Fibroblast of lung (primary cell): ENCODE data around the gene NECAP2.

Experiments used
- CTCF ChIP-seq, 2 donors: IDR thresholded peaks in 1 of 2; conservative IDR thresholded peaks in 1 of 2; 1 replicate in 1 of 2; 2 replicates in 1 of 2; pipeline ENCODE4 v1.5.1; 2011 to 2012; ENCODE audit warnings: low read length in 2 of 2, control low read depth in 1 of 2, inconsistent platforms in 1 of 2, low read depth in 1 of 2, mild to moderate bottlenecking in 1 of 2
- EZH2 ChIP-seq: IDR thresholded peaks from 2 replicates; pipeline ENCODE4 v1.5.1; 2012; ENCODE audit warnings: low read length, control low read depth, mild to moderate bottlenecking; ENCODE audit errors: missing control alignments

- TF ChIP-seq EZH2, result no peak
- TF ChIP-seq CTCF (conservative IDR thresholded peaks at IDR 0.05 in 1 of 2, IDR thresholded peaks at IDR 0.05 in 1 of 2; ENCODE audit: low read depth in 1 of 2, low read length in 2 of 2), result no peak
Observed at GRCh38 chr1:16410803-16411202, 29.7 kb upstream of the NECAP2 start.
